ENCODE results near the gene SLC35E2B.
A peak's percentile ranks its signal among the peaks of the same experiment; 100 is the strongest.
"Not testable (repeated sequence)": the region's sequence is repeated elsewhere in the genome, so short reads cannot be mapped to it uniquely, and the experiment has no call there.

The SLC35E2B gene

GRCh38 chr1:1692714-1693647 lies at the start of gene SLC35E2B:
SLC35E2B (minus strand) TSS chr1:1692795; CDS start chr1:1676699, 16,096 bp downstream.
- DNase-seq, result peak; percentile 93

- DNase-seq, result peak; percentile 84
These were observed 48.4 kb upstream of the SLC35E2B start for GRCh38 chr1:1741013-1741412.

- not testable (repeated sequence) for DNase-seq
These were observed 46.3 kb upstream of the SLC35E2B start for GRCh38 chr1:1738799-1739337.

GRCh38 chr1:1737675-1738590 lies 45.3 kb upstream of the SLC35E2B start:
- DNase-seq, result not testable (repeated sequence)

- DNase-seq, result no peak
These were observed 39.8 kb upstream of the SLC35E2B start for GRCh38 chr1:1732381-1732780.

- DNase-seq, result no peak
These were observed 38.3 kb upstream of the SLC35E2B start for GRCh38 chr1:1730870-1731269.

GRCh38 chr1:1730230-1730629 lies 37.6 kb upstream of the SLC35E2B start:
- DNase-seq, result not testable (repeated sequence)

- not testable (repeated sequence) for DNase-seq
These were observed 36.7 kb upstream of the SLC35E2B start for GRCh38 chr1:1729116-1729816.

GRCh38 chr1:1728308-1729005 lies 35.9 kb upstream of the SLC35E2B start:
- DNase-seq, result peak; percentile 81

- not testable (repeated sequence) for DNase-seq
These were observed 34.6 kb upstream of the SLC35E2B start for GRCh38 chr1:1727131-1727651.

- DNase-seq, result not testable (repeated sequence)
These were observed 33.5 kb upstream of the SLC35E2B start for GRCh38 chr1:1726088-1726487.

GRCh38 chr1:1724035-1724864 lies 31.7 kb upstream of the SLC35E2B start, which contains the start of gene CDK11A:
CDK11A (minus strand) TSS chr1:1724357; CDS start chr1:1722818, 1,539 bp downstream.
- DNase-seq, result peak; percentile 100

GRCh38 chr1:1721201-1721600 lies 28.6 kb upstream of the SLC35E2B start:
- no peak for DNase-seq

GRCh38 chr1:1715109-1715883 lies 22.7 kb upstream of the SLC35E2B start:
- DNase-seq, result not testable (repeated sequence)

GRCh38 chr1:1707897-1708296 lies 15.3 kb upstream of the SLC35E2B start:
- DNase-seq, result not testable (repeated sequence)

- not testable (repeated sequence) for DNase-seq
These were observed 14.6 kb upstream of the SLC35E2B start for GRCh38 chr1:1707241-1707640.

GRCh38 chr1:1705623-1706022 lies 13.0 kb upstream of the SLC35E2B start:
- DNase-seq, result not testable (repeated sequence)

GRCh38 chr1:1704284-1704957 lies 11.8 kb upstream of the SLC35E2B start:
- not testable (repeated sequence) for DNase-seq

- DNase-seq, result no peak
These were observed 11.2 kb upstream of the SLC35E2B start for GRCh38 chr1:1703796-1704195.
